Inflammatory macrophage (primary cell): ENCODE measurements around the gene SRBD1.

ENCODE experiments used
- DNase-seq, 2 donors: peaks; one replicate each; pipeline ENCODE4 v3.0.0-alpha.2; 2020 to 2022

SRBD1 gene

GRCh38 chr2:45415534-45416123 is 195.4 kb downstream of the SRBD1 start:
- no peak for DNase-seq

- no peak for DNase-seq
Measured at GRCh38 chr2:45412754-45413379, 198.2 kb downstream of the SRBD1 start.

GRCh38 chr2:45409677-45410076 is 201.4 kb downstream of the SRBD1 start:
- DNase-seq = no peak

- DNase-seq = no peak
Measured at GRCh38 chr2:45406621-45407020, 204.4 kb downstream of the SRBD1 start.

GRCh38 chr2:45404807-45405297 is 206.2 kb downstream of the SRBD1 start:
- DNase-seq = no peak

GRCh38 chr2:45403036-45403435 is 208.0 kb downstream of the SRBD1 start:
- no peak for DNase-seq

GRCh38 chr2:45401431-45401922 is 209.6 kb downstream of the SRBD1 start:
- no peak for DNase-seq

- no peak for DNase-seq
Measured at GRCh38 chr2:45399040-45399784, 211.9 kb downstream of the SRBD1 start.

GRCh38 chr2:45397292-45397691 is 213.8 kb downstream of the SRBD1 start:
- no peak for DNase-seq

GRCh38 chr2:45396671-45397070 is 214.4 kb downstream of the SRBD1 start:
- DNase-seq = no peak

- no peak for DNase-seq
Measured at GRCh38 chr2:45394842-45395241, 216.2 kb downstream of the SRBD1 start.

GRCh38 chr2:45394216-45394615 is 216.9 kb downstream of the SRBD1 start:
- DNase-seq = no peak

- DNase-seq = no peak
Measured at GRCh38 chr2:45391866-45392265, 219.2 kb downstream of the SRBD1 start.

- DNase-seq = no peak
Measured at GRCh38 chr2:45390861-45391260, 220.2 kb downstream of the SRBD1 start.

GRCh38 chr2:45390441-45390840 is 220.6 kb downstream of the SRBD1 start:
- no peak for DNase-seq

- no peak for DNase-seq
Measured at GRCh38 chr2:45388541-45389100, 222.4 kb downstream of the SRBD1 start.

GRCh38 chr2:45382744-45383143 is 228.3 kb downstream of the SRBD1 start:
- DNase-seq = no peak

GRCh38 chr2:45380131-45380836 is 230.8 kb downstream of the SRBD1 start:
- DNase-seq = no peak

- no peak for DNase-seq
Measured at GRCh38 chr2:45379399-45380087, 231.5 kb downstream of the SRBD1 start.

- no peak for DNase-seq
Measured at GRCh38 chr2:45373534-45373933, 237.5 kb downstream of the SRBD1 start.

GRCh38 chr2:45370369-45370768 is 240.7 kb downstream of the SRBD1 start:
- DNase-seq = no peak

GRCh38 chr2:45368792-45369191 is 242.3 kb downstream of the SRBD1 start:
- DNase-seq = no peak
